ENCODE results near the gene CEP57L1.
"Not testable (repeated sequence)": the region's sequence is repeated elsewhere in the genome, so short reads cannot be mapped to it uniquely, and the experiment has no call there.

CEP57L1 gene

DNA sequence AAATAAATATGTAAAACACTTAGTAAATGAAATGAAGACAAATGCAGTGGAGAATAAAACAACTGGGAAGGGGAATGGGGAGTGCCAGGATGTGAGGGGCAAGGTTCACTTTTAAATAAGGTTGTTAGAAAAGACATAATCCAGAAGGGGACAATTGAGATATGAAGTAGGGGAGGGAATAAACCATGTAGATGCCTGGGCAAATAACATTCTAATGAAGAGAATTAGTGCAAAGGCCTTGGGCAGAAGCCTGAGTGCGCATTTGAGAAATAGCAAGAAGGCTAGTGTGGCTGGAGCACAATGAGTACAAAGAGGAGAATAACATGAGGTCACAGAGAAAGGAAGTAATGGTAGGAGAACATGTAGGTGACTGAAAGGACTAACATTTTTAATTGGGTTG, 2.4 kb downstream of the CEP57L1 start:
- no peak overlapping the region for H3K4me3 ChIP-seq (ENCODE audit: low read depth, low read length)
- no peak for DNase-seq (ENCODE audit: low read depth)
- TF ChIP-seq MYC (IDR thresholded peaks at IDR 0.05; ENCODE audit: low read depth, low read length) = no peak
- no peak for TF ChIP-seq POLR2A (IDR thresholded peaks at IDR 0.05; ENCODE audit: extremely low read depth, insufficient read length)
- TF ChIP-seq, protein P1, sequence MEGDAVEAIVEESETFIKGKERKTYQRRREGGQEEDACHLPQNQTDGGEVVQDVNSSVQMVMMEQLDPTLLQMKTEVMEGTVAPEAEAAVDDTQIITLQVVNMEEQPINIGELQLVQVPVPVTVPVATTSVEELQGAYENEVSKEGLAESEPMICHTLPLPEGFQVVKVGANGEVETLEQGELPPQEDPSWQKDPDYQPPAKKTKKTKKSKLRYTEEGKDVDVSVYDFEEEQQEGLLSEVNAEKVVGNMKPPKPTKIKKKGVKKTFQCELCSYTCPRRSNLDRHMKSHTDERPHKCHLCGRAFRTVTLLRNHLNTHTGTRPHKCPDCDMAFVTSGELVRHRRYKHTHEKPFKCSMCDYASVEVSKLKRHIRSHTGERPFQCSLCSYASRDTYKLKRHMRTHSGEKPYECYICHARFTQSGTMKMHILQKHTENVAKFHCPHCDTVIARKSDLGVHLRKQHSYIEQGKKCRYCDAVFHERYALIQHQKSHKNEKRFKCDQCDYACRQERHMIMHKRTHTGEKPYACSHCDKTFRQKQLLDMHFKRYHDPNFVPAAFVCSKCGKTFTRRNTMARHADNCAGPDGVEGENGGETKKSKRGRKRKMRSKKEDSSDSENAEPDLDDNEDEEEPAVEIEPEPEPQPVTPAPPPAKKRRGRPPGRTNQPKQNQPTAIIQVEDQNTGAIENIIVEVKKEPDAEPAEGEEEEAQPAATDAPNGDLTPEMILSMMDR (IDR thresholded peaks at IDR 0.05; ENCODE audit: low read depth, low read length) = no peak
- TF ChIP-seq, protein P2, sequence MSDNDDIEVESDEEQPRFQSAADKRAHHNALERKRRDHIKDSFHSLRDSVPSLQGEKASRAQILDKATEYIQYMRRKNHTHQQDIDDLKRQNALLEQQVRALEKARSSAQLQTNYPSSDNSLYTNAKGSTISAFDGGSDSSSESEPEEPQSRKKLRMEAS (IDR thresholded peaks at IDR 0.05; ENCODE audit: low read depth, low read length) = no peak

DNA sequence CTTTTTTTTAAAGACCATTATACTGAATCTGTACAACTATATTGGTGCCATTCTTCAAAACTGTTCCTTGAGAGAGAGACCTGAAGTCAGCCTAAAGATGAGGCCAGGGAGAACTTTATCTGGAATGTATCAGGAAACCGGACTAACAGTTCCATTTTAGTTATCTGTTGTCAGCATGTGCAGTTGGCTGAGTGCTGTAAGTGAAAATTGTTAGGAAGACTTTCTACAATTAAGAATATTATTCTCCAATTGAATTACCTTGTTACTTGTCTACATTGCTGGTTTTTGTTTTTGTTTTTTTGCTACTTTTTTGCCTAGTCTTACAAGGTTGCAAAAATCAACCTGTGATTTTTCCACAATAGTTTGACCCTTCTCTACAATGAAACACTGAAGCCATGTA, 7.5 kb downstream of the CEP57L1 start:
- no peak for TF ChIP-seq POLR2A (IDR thresholded peaks at IDR 0.05; ENCODE audit: extremely low read depth, insufficient read length)
- TF ChIP-seq MYC (IDR thresholded peaks at IDR 0.05; ENCODE audit: low read depth, low read length) = no peak
- TF ChIP-seq, protein P1 (IDR thresholded peaks at IDR 0.05; ENCODE audit: low read depth, low read length) = no peak
- H3K4me3 ChIP-seq (ENCODE audit: low read depth, low read length) = no peak overlapping the region
- DNase-seq (ENCODE audit: low read depth) = no peak

DNA sequence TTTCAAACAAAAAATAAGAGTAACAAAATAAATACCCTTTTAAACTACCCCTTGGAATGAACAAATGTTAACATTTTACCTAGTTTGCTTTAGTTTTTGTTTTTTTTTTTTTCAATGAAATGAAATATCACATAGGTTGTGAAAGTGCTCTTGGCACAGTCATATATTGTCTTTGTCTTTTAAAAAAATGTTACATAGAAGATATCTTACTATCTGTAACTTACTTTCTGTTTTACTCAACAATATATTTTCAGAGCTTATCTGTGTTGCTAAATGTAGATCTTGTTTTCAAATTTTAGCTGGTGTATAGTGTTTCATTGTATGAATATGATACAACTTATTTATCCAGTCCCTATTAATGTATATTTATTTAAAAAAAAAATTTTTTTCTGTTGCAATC, 8.6 kb downstream of the CEP57L1 start:
- no peak overlapping the region for H3K4me3 ChIP-seq (ENCODE audit: low read depth, low read length)
- no peak for DNase-seq (ENCODE audit: low read depth)
- TF ChIP-seq, protein P1 (IDR thresholded peaks at IDR 0.05; ENCODE audit: low read depth, low read length) = no peak
- TF ChIP-seq, protein P2 (IDR thresholded peaks at IDR 0.05; ENCODE audit: low read depth, low read length) = no peak
- TF ChIP-seq MYC (IDR thresholded peaks at IDR 0.05; ENCODE audit: low read depth, low read length) = no peak
- no peak for TF ChIP-seq POLR2A (IDR thresholded peaks at IDR 0.05; ENCODE audit: extremely low read depth, insufficient read length)

DNA sequence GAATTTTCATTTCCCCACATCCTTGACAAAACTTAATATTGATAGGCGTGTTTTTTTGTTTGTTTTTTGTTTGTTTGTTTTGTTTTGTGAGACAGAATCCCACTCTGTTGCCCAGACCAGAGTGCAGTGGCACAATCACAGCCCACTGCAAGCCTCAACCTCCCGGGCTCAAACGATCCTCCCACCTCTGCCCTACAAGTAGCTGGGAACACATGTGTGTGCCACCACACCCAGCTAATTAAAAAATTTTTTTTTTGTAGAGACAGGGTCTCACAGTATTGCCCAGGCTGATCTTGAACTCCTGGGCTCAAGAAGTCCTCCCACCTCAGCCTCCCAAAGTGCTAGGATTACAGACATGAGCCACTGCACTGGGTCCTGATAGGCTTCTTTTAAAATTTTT, 9.2 kb downstream of the CEP57L1 start:
- no peak for DNase-seq (ENCODE audit: low read depth)
- H3K4me3 ChIP-seq (ENCODE audit: low read depth, low read length) = no peak overlapping the region
- TF ChIP-seq POLR2A (IDR thresholded peaks at IDR 0.05; ENCODE audit: extremely low read depth, insufficient read length) (no peak), MYC (IDR thresholded peaks at IDR 0.05; ENCODE audit: low read depth, low read length) (no peak)
- TF ChIP-seq, protein P2 (IDR thresholded peaks at IDR 0.05; ENCODE audit: low read depth, low read length) = no peak
- TF ChIP-seq, protein P1 (IDR thresholded peaks at IDR 0.05; ENCODE audit: low read depth, low read length) = no peak

DNA sequence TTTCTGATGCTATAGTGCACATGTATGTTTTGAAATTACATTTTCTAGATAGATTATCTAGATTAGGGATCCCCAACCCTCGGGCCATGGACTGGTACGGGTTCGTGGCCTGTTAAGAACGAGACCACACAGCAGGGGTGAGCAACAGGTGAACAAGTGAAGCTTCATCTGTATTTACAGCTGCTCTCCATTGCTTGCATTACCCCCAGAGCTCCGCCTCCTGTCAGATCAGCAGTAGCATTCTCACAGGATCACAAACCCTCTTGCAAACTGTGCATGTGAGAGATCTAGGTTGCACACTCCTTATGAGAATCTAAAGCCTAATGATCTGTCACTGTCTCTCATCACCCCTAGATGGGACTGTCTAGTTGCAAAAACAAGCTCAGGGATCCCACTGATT, 10.4 kb downstream of the CEP57L1 start:
- TF ChIP-seq, protein P2 (IDR thresholded peaks at IDR 0.05; ENCODE audit: low read depth, low read length) = no peak
- TF ChIP-seq POLR2A (IDR thresholded peaks at IDR 0.05; ENCODE audit: extremely low read depth, insufficient read length) = no peak
- H3K4me3 ChIP-seq (ENCODE audit: low read depth, low read length) = no peak overlapping the region
- no peak for DNase-seq (ENCODE audit: low read depth)

DNA sequence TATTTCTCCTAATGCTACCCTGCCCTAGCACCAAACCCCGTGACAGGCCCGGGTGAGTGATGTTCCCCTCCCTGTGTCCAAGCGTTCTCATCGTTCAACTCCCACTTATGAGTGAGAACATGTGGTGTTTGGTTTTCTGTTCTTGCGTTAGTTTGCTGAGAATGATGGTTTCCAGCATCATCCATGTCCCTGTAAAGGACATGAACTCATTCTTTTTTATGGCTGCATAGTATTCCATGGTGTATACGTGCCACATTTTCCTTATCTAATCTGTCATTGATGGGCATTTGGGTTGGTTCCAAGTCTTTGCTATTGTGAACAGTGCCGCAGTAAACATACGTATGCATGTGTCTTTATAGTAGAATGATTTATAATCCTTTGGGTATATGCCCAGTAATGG, 14.4 kb downstream of the CEP57L1 start:
- H3K4me3 ChIP-seq (ENCODE audit: low read depth, low read length); DNase-seq (ENCODE audit: low read depth): not testable (repeated sequence)

DNA sequence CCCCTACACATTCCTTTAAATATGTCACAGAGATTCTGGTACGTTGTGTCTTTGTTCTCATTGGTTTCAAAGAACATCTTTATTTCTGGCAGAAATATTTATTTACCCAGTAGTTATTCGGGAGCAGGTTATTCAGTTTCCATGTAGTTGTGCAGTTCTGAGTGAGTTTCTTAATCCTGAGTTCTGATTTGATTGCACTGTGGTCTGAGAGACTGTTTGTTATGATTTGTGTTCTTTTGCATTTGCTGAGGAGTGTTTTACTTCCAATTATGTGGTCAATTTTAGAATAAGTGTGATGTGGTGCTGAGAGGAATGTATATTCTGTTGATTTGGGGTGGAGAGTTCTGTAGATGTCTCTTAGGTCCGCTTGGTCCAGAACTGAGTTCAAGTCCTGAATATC, 17.4 kb downstream of the CEP57L1 start:
- H3K4me3 ChIP-seq (ENCODE audit: low read depth, low read length); DNase-seq (ENCODE audit: low read depth): not testable (repeated sequence)
